ENCODE results near the gene MT3.

- TF ChIP-seq CTCF (IDR thresholded peaks at IDR 0.05 in 4 of 5, conservative IDR thresholded peaks at IDR 0.05 in 1 of 5) (no peak), POLR2A (IDR thresholded peaks at IDR 0.05) (peak; percentile 52 to 65)
Observed at GRCh38 chr16:56632156-56632847, 43.0 kb downstream of the MT3 start, which contains the start of gene MT1M.

All from gastrocnemius medialis (tissue), 4 donors.